K562 (cell line): ENCODE results near the gene PURA. TPM values are rescaled to one million over a fixed set of nuclear protein-coding genes. Genes with fewer than 3 reads are reported as not detected.

Experiments
- ATF1 ChIP-seq, 2 experiments: fragments of 450-650 bp in 1 of 2; IDR thresholded peaks; 2 replicates each; pipeline ENCODE4 v1.6.1; 2016; ENCODE audit warnings: missing compliant biosample characterization in 1 of 2, missing genetic modification characterization in 1 of 2
- CBFA2T3 ChIP-seq: fragments of 450-650 bp; IDR thresholded peaks from 2 replicates; pipeline ENCODE4 v1.6.1; 2017
- CBX8 ChIP-seq: fragments of 200-600 bp; sonication (generic); IDR thresholded peaks from 2 replicates; pipeline ENCODE4 v1.6.1; 2012; ENCODE audit warnings: borderline replicate concordance, mixed run types, low read depth, mild to moderate bottlenecking, moderate library complexity, mixed read lengths, low read length, control low read depth, inconsistent platforms; ENCODE audit not compliant: poor library complexity, severe bottlenecking; ENCODE audit errors: extremely low read depth
- CHD1 ChIP-seq: fragments of 200-600 bp; sonication (generic); IDR thresholded peaks from one replicate; pipeline ENCODE4 v1.6.1; 2012; ENCODE audit warnings: mild to moderate bottlenecking, moderate library complexity, low read length, inconsistent platforms
- L3MBTL2 ChIP-seq: fragments of 450-650 bp; IDR thresholded peaks from 2 replicates; pipeline ENCODE4 v1.6.1; 2016; ENCODE audit warnings: mild to moderate bottlenecking, moderate library complexity
- LARP7 ChIP-seq: fragments of 450-650 bp; IDR thresholded peaks from 2 replicates; pipeline ENCODE4 v1.6.1; 2016
- MYBL2 ChIP-seq, 2 experiments: fragments of 450-650 bp in 1 of 2; sonication (generic) in 1 of 2; formaldehyde crosslinking in 1 of 2; IDR thresholded peaks; 2 replicates each; pipeline versions ENCODE4 v1.6.1 to v1.8.1; 2017 to 2022; ENCODE audit warnings: borderline replicate concordance in 1 of 2, inconsistent platforms in 1 of 2, low read depth in 1 of 2, mild to moderate bottlenecking in 1 of 2, missing genetic modification reagents in 1 of 2, moderate library complexity in 1 of 2
- NCOR1 ChIP-seq: fragments of 450-650 bp; IDR thresholded peaks from 2 replicates; pipeline ENCODE4 v1.6.1; 2016; ENCODE audit warnings: mild to moderate bottlenecking, moderate library complexity
- NFIC ChIP-seq: fragments of 450-650 bp; IDR thresholded peaks from 2 replicates; pipeline ENCODE4 v1.6.1; 2017; ENCODE audit warnings: mild to moderate bottlenecking, inconsistent platforms
- NR0B1 ChIP-seq: fragments of 450-650 bp; IDR thresholded peaks from one replicate; pipeline ENCODE4 v1.6.1; 2018; ENCODE audit warnings: mild to moderate bottlenecking, moderate library complexity; ENCODE audit not compliant: partially characterized antibody
- RBM34 ChIP-seq: fragments of 200-400 bp; formaldehyde crosslinking; IDR thresholded peaks from 2 replicates; pipeline ENCODE4 v1.6.1; 2018; ENCODE audit warnings: low read length, borderline replicate concordance; ENCODE audit not compliant: insufficient read depth
- RCOR1 ChIP-seq, 2 experiments: IDR thresholded peaks; 2 replicates each; pipeline ENCODE4 v1.6.1; 2012; ENCODE audit warnings: low read depth in 2 of 2, low read length in 2 of 2, borderline replicate concordance in 1 of 2, improper control_type of control experiment in 1 of 2
- SAP30 ChIP-seq: fragments of 200-600 bp; sonication (generic); IDR thresholded peaks from 2 replicates; pipeline ENCODE4 v1.6.1; 2012; ENCODE audit warnings: borderline replicate concordance, low read depth, mild to moderate bottlenecking, moderate library complexity, low read length, control low read depth, inconsistent platforms; ENCODE audit not compliant: insufficient read depth, poor library complexity, severe bottlenecking
- SMARCA4 ChIP-seq: fragments of 450-650 bp; IDR thresholded peaks from 2 replicates; pipeline ENCODE4 v1.6.1; 2016
- SP1 ChIP-seq: sonication (generic); formaldehyde crosslinking; IDR thresholded peaks from 2 replicates; pipeline ENCODE4 v1.8.1; 2022; ENCODE audit warnings: mild to moderate bottlenecking, missing genetic modification reagents
- U2AF2 ChIP-seq: fragments of 200-400 bp; formaldehyde crosslinking; optimal IDR thresholded peaks from 2 replicates; pipeline ENCODE3; 2017; ENCODE audit warnings: low read depth, mild to moderate bottlenecking, low read length
- YBX1 ChIP-seq: fragments of 450-650 bp; IDR thresholded peaks from 2 replicates; pipeline ENCODE4 v1.7.1; 2016; ENCODE audit warnings: mild to moderate bottlenecking
- ZBTB33 ChIP-seq: sonication (generic); formaldehyde crosslinking; IDR thresholded peaks from 2 replicates; pipeline ENCODE4 v1.8.1; 2023; ENCODE audit warnings: mild to moderate bottlenecking, missing genetic modification reagents
- ZNF124 ChIP-seq: sonication (generic); formaldehyde crosslinking; IDR thresholded peaks from 2 replicates; pipeline ENCODE4 v1.8.1; 2022; ENCODE audit warnings: missing genetic modification reagents
- ZNF263 ChIP-seq: sonication (generic); formaldehyde crosslinking; IDR thresholded peaks from 2 replicates; pipeline ENCODE4 v1.8.0; 2022; ENCODE audit warnings: mild to moderate bottlenecking, missing genetic modification reagents, borderline replicate concordance
- ZNF551 ChIP-seq: fragments of 250-450 bp; sonication (Bioruptor Pico); IDR thresholded peaks from 2 replicates; pipeline ENCODE4 v1.5.0; 2021; ENCODE audit warnings: mild to moderate bottlenecking, moderate library complexity
- ZNF583 ChIP-seq: fragments of 250-450 bp; sonication (Bioruptor Pico); IDR thresholded peaks from 2 replicates; pipeline ENCODE4 v1.4.0; 2020
- ZNF655 ChIP-seq: fragments of 250-450 bp; sonication (Bioruptor Pico); IDR thresholded peaks from 2 replicates; pipeline ENCODE4 v1.5.0; 2021
- polyA plus RNA-seq, 8 experiments: library from polyadenylated mRNA; depleted of rRNA in 4 of 8; stranded (reverse) in 5 of 8; unstranded in 3 of 8; fragments of >200 nt; fragmentation: Nextera tagmentation in 2 of 8; fragmentation: Illumina TruSeq in 1 of 8; extraction: Ambion mirVana in 2 of 8; extraction: Trizol in 1 of 8; gene quantifications; 2 replicates each; pipeline versions ENCODE4 v1.2.1 to v1.2.3, GENCODE V29; 2011 to 2014; ENCODE audit warnings: inconsistent platforms in 1 of 8, missing spikeins in 1 of 8
- total RNA-seq, 7 experiments: library from RNA; depleted of rRNA in 6 of 7; stranded (reverse); fragments of >200 nt in 6 of 7; fragmentation: Illumina TruSeq in 2 of 7; extraction: Trizol in 2 of 7; gene quantifications; 2 replicates each; pipeline versions ENCODE4 v1.2.1 to v1.2.3, GENCODE V29; 2011 to 2021; ENCODE audit warnings: low replicate concordance in 1 of 7

Gene PURA
- total and polyA plus RNA-seq, 9 of the 15 experiments (the other 6 are each of a cell fraction or from before 2014, with no cell fraction given) = 3.2 to 11.1 (median 5.4) TPM

- TF ChIP-seq ZNF551 (no peak), ATF1 (CRISPR knock-in tag; IDR thresholded peaks at IDR 0.05) (no peak), ATF1 (tag; IDR thresholded peaks at IDR 0.05) (peak; percentile 51), NCOR1 (no peak), CHD1 (no peak), CBX8 (no peak), ZBTB33 (no peak), SP1 (CRISPR knock-in tag) (peak; percentile 49; the same call in 1 of the 2 replicates), LARP7 (0 out of 2 replicates have a peak, but pooled peaks have one; percentile 40), SMARCA4 (0 out of 2 replicates have a peak, but pooled peaks have one; percentile 13), MYBL2 (IDR thresholded peaks at IDR 0.05; ENCODE audit: low read depth) (no peak), MYBL2 (CRISPR knock-in tag; IDR thresholded peaks at IDR 0.05; ENCODE audit: borderline replicate concordance) (no peak), U2AF2 (no peak), ZNF655 (CRISPR knock-in tag) (no peak), CBFA2T3 (no peak), ZNF263 (CRISPR knock-in tag) (0 out of 2 replicates have a peak, but pooled peaks have one; percentile 29), ZNF124 (no peak), RBM34 (no peak), NR0B1 (no peak), L3MBTL2 (0 out of 2 replicates have a peak, but pooled peaks have one; percentile 22), ZNF583 (CRISPR knock-in tag) (0 out of 2 replicates have a peak, but pooled peaks have one; percentile 38), NFIC (no peak; the same call in 1 of the 2 replicates), RCOR1 (IDR thresholded peaks at IDR 0.05; ENCODE audit: borderline replicate concordance in 1 of 2, low read depth in 2 of 2, low read length in 2 of 2) (no peak), YBX1 (no peak), SAP30 (peak; percentile 65)
Measured at GRCh38 chr5:140114341-140115185, 654 bp downstream of the PURA start (continued).
